IPS DF 19.7 (cell line): ENCODE results near the gene SLC40A1.

Source experiments
- DNase-seq: peaks from one replicate; pipeline ENCODE4 v3.0.0-alpha.2; 2013; ENCODE audit warnings: low read depth, low spot score

SLC40A1 gene

DNA sequence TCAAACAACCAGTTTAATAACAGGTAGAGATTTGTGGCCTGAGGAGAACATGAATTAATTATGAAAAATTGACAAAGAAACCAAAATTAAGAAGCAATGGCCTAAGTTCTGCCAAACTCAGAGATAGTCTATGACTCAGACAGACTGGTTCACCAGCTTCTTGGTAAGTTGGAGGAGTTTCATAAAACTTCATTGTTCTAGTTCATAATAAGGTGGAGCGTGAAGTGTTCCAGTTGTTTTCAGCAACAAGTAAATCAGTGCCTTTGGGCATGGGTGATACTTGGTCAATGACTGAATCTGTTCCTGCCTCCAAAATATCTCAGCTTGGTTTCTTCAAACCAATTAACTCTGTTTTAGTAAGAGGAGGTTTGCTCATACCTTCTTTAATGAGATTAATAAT lies 40.0 kb downstream of the SLC40A1 start:
- DNase-seq, result no peak

DNA sequence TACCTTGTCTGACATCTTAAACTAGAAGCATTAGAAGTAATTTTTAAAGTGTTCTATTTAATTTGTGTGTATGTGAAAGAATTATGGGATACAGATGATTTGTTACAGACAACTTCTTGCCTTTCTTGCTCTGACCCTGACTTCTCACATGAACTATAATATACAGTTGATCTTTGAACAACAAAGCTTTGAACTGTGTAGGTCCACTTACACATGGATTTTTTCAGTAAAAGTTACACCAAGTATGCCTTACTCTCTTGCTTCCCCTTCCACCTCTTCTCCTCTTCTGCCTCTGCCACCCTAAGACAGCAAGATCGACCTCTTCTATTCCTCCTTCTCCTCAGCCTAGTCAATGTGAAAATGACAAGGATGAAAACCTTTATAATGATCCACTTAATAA lies 42.2 kb downstream of the SLC40A1 start:
- DNase-seq, result no peak

DNA sequence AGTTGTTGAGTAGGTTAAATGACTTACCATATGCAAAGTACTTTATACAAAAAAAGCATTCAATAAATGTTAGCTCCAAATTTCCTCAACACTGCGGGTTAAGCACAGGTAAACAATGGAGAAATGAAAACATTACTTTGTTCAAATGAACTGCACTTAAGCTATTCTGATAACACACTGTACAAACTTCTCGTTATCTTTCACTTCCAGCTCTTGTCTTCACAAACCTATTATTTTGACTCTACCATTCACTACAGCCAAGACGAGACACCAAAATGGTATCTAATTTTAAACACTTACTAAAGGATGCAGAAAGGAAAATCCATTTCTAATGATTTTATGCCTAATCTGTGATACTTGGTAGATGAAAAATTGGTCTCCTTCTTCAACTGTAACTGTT lies 43.8 kb downstream of the SLC40A1 start:
- DNase-seq, result no peak

DNA sequence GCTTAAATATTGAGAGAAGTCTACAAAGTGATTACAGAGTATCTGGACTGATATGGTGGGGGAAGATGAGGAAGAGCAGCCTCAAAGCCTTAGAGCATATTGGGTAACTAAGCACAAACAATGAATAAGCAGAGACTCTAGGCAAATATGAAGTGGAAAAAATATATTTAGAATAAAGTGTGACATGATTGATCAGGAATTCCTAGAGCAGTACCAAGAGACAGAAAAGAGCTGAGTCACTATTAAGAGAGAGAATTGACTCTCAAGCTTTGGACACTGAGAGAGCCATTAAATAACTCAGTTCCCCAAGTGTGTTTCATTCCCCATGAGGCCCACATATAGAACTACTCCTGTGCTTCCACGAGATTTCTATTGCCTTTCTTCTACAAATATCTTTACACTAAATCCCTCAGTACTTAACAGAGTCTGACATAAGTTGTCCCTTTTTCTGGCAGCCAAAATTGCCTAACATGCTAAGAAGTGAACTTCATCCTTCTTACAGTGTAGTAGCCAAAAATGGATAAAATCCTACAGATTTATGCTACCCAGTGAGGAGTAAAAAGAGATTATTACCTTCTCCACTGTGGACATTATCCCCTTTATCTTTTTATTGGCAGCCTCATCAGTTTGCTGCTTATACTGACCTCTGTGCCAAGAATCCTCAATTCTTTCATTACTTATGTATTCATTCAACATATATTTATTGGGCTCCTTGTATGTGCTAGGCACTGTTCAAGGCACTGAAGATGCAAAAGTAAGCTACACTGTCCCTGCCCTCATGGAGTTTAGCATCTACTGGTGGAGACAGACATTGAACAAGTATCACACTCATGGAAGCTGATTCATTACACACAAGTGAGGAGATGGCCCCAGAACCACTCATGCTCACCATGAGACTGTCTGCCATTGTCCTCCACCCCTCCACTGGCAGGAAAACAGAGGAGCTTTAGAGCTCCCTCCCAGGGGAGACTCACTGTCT lies 45.4 kb downstream of the SLC40A1 start:
- DNase-seq, result no peak

DNA sequence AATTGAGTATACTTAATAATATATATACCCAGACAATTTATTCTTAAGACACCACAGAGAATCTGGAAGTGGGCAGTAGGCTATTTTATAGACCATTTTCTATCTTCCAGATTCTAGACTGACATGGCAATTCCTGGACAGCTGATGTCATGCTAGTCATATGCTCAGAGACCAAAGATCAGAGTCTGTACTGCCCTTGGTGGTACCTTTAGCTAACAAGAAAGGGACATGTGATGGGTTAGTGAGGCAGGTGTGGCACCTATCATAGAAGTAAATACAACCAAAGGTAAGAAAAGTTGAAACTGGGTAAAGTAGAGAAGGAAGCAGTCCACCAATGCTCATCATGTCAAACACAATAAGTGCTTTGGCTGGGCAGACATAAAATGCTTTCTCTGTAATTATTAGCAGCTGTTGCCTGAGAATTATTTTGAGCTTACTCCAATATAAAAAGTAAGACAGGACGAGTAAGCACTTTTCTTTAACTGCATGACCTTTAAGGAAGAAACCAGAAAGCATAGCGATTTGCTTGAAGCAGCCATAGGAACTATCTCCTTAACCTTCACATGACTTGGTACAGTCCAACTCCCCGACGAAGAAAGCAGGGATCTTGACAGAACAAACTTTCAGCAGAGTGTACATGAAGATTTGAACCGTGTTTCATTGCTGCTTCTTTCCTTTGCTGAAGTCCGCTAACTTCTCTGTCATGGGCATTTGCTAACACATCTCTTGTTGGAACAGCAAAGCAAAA lies 47.1 kb downstream of the SLC40A1 start:
- no peak for DNase-seq

DNA sequence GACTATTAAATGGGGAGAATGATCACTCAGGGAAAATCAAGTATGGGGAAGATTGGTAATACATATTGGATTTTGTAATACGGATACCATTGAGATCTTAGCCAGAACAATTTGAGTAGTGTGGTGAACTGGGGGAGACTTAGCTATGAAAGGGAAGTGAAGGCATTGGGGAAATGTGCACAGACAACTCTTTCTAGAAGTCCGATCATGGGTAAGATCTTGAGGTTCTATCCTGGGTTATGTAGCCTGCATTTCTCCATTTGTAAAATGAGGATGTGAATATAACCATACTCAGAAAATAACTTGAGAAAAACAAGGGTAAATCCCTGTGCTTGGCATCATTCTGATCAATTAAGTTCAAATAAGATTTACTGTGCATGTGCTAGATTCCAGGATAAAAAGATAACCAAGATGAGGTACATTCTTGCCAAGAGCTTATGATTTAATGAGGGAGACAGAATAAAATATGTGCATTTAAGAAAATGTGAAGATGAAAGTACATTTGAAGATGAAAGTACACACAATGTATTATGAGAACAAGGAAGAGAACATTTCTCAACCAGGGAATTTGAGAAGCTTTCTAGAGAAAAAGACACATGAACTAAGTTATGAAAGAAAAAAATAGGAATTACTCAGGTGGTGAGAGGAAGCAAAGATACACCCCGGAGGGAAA lies 49.5 kb downstream of the SLC40A1 start:
- DNase-seq, result no peak

DNA sequence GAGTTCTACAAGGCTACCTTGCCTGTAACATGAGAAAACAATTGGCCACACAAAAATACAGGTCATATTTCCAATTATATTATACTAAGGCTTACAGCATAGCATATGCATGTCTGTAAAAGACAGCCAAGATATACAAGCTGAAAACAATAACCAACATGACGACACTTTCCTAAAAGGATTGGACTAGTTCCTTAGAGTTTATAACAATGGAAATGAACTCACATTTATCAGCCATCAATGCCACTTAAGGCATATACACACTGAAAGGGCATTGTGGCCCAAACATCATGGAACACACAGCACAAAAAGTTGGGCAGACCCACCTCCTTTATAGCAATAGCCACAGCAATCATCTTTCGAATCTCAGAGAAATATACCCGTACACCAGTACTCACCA lies 52.0 kb downstream of the SLC40A1 start:
- DNase-seq, result no peak

DNA sequence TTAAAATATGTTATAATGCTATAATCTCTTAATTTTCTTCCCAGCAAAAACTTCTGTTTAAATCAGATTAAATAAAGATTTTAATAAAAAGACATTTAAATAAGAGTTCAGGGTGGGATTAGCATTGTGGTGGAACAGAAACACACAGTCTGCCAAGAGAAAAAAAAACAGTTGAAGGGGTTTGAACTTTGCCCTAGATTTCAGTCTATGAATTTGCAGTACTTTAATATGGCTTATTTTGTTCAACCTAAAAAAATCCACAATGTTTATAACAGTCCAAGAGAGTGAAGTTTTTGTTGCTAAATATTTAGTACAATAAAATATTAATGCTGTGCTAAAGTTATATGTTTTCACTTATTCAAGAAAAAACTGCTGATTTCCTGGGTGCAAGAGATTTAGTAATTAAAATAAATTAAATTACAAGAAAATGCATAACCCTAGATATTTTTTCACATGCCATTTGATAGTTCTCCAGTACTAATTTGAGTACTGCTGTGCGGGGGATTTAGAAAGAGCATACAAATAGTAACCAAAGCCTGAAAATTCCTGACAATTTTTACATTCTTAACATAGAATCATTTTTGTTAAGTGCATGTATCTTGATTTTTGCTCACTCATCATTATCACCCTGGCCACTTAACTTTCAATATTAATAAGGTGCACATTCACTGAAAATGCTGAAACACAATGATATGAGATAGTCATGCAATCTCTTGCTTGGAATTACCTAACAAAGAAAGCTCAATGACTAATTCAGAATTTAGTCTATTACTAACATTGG lies 52.6 kb downstream of the SLC40A1 start:
- DNase-seq, result no peak

DNA sequence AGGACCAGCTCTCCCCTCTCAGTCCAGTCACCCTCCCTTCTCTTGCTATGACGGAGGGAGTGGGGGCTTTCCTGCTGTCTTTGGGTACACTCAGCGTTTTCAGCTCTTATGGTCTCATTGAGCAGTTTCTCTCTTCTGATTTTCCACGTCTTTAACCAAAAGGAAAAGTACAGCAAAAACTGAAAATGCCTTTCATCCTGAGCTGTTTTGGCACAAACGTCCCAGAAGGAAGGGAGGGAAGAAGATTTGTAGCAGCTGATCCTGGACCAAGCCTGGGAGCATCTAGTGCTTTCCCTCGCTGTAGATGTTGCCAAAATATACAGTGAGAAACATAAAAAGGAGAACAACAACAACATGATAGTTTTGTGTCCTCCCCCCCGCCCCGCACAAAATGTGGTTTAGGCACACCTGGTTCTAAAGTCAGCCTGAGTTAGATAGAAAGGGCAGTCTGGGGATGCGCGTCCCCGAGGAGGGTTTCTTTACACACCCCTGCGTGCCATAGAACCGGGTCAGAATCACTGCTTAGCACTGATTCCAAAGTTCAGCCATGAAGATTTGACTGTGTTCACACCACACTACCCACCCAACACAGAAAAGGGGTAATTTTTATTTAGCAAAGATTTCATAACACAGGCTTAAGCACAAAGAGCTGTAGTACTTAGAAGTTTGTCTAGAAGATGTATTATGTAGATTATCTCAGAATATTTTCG lies 53.4 kb downstream of the SLC40A1 start:
- DNase-seq, result no peak

DNA sequence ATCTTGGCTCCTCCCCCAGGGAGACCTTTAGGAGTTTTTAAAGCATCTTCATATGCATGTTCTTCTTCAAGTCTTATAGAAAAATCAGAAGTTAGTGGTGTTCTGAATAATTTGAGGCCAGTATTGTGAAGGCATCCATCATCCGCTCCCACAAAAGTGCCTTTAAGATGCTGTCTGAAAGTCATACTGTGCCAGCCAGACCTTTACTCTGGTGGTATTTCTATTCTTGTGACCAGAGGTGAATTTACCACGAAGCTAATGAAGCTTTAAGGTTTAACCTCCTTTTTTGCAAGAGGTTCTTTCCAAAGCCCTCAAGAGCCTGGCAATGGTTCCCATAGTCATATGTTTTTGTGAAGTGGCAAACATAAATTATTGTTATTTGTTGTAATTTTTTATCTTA lies 54.3 kb downstream of the SLC40A1 start:
- DNase-seq, result no peak

DNA sequence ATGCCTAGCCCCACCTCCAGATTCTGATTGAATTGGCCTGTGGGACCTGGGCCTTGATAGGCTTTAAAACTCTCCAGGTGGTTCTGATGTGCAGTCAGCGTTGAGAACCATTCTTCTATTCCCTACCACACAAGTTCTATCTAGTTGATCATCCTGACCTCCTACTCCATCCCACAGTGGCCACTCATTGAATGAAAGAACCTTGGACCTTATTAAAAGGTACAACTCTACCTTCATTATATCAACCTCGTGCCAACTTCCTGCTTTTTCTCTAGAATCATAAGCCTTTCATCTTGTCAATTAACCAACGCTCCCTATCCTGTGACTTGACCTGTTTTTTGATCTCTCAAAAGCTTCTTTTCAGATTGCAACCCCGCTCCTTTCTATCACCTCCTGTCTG lies 55.8 kb downstream of the SLC40A1 start:
- DNase-seq, result no peak

DNA sequence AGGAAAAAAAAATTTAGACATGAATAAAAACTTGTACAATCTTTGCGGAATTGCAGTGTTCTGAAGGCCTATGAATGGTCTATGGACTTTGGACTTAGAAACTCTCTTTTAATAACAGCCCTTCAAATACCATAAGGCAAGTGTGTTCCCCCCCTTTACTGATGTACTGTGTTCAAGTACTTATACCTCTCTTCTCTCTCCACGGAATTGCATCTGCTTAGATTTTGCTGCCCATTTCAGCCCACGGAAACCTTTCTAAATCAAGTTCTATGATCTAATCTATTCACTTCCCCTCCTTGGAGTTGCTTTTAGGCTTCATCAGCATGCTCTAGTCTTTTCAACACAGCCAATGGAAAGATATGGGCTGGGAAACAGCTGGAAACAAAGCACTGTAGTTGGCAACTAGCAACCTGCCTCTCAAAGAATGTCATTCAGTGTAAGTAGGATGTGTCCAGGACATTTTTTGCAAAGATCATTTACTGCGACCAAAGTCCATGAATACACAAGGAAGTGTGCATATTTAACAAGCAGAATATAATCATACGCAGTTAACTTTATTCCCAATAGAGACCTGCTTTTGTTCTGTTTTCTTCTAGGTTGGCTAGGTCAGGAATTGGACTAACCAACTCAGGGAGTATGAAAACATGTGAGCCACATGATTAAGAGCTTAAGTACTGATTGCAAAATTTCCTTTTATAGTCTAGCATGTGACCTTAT lies 58.0 kb downstream of the SLC40A1 start:
- no peak for DNase-seq

DNA sequence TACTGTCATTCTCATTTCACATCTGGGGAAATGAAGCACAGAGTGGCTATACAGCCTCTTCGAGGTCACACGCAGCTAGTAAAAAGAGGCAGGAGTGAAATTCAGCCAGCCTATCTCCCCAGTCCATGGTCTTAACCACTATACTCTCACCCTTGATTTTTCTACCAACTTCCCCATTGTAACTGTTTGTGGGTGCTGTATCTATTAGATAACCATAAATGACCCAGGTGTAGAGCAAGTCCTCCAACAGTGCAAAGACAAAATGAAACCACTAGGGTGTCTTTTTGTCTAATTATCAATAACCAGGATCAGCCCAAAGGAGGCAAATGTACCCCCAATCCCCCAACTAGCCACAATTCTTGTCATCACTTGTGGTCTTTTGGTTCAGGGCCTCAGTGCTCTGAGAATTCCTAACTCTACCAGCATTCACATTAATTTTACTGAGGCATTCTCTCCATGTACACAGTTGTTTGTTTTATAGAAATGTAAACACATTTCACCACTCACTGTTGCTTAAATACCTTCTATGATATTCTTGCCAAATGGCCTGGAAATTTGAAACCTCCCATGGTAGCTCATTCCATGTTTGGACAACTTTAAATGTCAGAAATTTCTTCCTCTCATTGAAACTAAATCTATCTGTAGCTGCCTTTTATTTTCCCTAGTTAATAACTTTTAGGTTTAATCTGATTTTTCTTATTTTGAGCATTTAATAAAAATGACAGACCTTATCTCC lies 58.7 kb downstream of the SLC40A1 start:
- DNase-seq, result no peak

DNA sequence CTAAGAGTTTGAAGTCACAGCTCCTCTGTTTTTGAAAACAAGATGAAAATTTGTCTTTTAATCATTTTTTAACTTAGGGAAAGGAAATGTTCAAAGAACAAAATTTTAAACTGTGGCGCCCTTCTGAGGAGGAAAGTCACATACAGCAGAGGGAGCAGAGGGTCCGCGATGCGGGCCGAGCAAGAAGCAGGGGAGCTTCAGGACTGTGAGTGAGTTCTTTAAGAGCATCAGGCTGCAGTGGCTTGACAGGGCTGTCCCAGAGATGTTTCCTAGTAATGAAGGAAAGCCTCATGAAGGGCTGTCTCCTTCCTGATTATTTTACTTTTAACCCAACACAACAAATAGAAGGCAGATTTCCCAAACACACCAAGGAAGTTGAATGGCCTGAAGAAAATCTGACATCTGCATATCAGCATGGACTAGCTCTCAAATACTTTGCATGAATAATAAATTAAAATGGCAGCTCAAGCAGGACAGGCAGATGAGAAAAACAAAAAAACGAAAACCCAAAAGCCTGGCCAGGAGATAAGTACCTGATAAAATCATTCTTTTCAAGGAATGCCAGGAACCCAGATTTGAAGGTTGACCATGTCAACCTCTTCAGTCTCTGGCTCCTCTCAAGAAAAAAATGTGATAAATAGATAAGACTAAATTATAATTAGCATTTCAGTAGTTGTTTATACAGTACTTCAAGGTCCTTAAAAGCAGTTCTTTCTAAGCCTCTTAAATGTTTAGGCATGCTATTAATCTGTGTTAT lies 60.8 kb downstream of the SLC40A1 start:
- DNase-seq, result no peak

DNA sequence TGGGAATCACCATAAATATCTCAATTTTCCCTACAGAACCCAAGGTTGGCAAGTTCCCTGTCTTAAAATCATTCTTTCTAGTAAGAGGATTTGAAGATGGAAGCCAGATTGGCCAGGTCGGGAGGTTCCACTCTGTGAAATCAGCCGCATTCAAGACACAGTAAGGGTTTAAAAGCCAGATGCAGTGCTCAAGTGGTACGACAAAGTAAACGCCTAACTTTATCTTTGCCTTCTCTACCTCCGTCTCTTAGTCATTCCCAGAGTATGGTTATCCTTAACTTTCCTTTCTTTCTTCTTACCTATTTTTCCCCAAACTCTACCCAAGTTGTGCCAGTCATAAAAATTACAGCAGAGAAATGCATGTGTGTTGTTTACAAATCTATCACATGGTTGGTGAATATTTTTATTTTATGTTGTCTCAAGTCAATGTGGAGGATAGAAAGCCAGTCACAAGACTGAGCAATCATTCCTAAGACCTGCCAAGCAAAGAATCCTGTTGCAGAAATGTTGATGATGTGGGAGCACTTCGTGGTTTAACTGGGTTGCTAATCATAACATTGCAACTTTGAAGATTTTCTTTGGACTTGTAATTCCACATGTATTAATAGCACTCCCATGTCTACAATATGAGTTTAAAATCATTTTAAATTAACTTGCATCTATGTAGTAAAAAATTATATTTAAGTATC lies 62.6 kb downstream of the SLC40A1 start:
- DNase-seq, result no peak

DNA sequence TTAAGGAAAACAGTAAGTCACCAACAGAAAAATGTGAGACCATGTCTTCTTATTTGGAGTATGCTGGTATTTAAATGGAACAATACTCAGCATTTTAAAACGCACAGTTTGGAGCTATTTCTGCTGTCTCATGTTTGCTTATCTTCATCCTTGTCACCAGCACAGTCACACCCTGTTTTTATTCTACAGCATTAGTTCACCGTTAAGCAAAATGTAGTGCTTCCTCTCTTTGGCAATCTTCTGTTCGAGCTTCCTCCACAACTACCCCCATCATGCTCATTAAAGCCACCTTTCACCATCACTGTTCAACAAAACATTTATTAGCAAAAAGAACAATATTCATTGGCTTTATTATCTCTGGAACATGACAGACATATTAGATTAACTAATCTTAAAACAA lies 64.0 kb downstream of the SLC40A1 start:
- DNase-seq, result no peak

DNA sequence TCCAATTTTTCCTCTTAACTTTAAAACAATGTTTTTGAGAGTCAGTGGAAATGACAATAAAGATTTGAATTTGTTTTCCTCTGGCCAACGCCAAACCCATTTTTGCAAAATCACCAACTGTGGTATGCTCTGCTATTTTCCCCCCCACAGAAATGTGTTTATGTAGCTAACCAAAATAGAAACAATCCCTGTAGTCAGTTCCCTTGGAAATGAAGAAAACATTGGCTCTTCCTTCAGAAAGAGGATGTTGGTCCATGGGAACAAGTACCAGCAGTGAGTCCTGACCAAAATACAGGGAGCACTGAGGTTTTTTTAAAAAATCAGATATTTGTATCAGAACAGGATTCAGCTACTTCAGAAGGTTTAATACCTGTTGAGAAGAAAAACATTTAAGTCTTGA lies 65.3 kb downstream of the SLC40A1 start:
- no peak for DNase-seq

DNA sequence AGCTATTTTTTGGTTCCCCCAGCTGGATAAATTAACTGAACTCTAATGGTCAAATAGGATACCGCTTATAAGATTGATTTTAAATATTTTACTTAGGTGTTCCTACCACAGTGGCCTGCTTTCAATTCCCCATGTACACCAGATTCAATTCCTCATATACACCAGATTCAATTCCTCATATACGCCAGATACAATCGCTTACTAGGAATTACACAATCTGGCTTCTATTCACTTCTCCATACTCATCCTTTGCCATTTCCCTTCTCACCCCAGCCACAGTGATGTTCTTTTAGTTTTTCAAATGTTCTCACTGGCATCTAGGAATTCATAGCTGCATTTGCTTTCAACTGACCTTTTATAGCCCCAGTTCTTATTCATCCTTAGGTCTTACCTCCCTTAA lies 66.5 kb downstream of the SLC40A1 start:
- DNase-seq, result no peak
